PFSK-1 (cell line): ENCODE data around the gene EGR1.

Source experiments
- POLR2AphosphoS5 ChIP-seq: IDR thresholded peaks from 2 replicates; pipeline ENCODE4 v1.6.1; 2012; ENCODE audit warnings: low read depth, mild to moderate bottlenecking, control low read depth, low read length, moderate library complexity
- SIN3A ChIP-seq: IDR thresholded peaks from 2 replicates; pipeline ENCODE4 v1.6.1; 2012; ENCODE audit warnings: mild to moderate bottlenecking, low read length, moderate library complexity, borderline replicate concordance; ENCODE audit not compliant: insufficient read depth
- TAF1 ChIP-seq: IDR thresholded peaks from 2 replicates; pipeline ENCODE4 v1.6.1; 2012; ENCODE audit warnings: low read length, control low read depth, borderline replicate concordance; ENCODE audit not compliant: insufficient read depth
- TF ChIP-seq, protein P1 (sequence below), 2 experiments: IDR thresholded peaks; 2 replicates each; pipeline versions ENCODE4 v1.6.1 to v1.8.0; 2011 to 2012; ENCODE audit warnings: low read depth in 2 of 2, low read length in 2 of 2, control low read depth in 1 of 2, inconsistent platforms in 1 of 2, mild to moderate bottlenecking in 1 of 2, moderate library complexity in 1 of 2; ENCODE audit not compliant: insufficient read depth in 1 of 2

DNA sequence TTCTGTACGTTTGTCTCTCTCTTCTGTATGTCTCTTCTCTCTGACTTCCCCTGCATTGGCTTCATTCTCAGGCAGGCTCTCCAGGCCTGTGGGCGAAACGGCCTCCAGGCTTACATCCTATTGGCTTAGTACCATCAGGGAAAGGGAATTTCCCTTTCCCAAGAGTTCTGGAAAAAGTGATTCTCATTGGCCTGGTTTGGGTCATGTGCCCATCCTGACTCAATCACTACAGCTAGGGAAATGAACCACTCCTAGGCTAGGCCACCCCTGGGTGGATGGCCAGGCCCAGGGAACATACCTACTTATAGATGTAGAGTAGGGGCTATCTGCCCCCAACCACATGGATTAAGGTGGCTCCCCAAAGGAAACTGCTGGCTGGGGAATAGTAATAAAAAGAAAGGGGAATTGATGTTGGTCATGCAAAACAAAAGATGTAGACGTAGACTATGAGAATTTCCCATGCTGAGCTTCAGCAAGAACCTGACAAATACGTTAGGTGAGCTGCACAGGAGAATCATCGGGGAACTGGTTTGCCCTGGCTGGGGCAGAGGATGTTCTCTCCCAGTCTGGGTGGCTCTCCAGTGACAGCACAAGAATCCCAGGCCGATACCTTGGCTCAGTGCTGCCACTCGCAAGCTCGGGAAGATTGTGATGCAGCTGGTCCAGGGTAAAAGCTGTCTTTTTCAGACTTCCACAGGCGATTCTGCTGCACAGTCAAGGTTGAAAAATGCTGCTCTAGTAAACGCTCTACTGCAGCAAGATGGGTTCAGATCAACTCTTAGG lies 3.7 kb upstream of the EGR1 start:
- TF ChIP-seq POLR2AphosphoS5 (no peak), TAF1 (no peak), SIN3A (no peak)
- TF ChIP-seq, protein P1, sequence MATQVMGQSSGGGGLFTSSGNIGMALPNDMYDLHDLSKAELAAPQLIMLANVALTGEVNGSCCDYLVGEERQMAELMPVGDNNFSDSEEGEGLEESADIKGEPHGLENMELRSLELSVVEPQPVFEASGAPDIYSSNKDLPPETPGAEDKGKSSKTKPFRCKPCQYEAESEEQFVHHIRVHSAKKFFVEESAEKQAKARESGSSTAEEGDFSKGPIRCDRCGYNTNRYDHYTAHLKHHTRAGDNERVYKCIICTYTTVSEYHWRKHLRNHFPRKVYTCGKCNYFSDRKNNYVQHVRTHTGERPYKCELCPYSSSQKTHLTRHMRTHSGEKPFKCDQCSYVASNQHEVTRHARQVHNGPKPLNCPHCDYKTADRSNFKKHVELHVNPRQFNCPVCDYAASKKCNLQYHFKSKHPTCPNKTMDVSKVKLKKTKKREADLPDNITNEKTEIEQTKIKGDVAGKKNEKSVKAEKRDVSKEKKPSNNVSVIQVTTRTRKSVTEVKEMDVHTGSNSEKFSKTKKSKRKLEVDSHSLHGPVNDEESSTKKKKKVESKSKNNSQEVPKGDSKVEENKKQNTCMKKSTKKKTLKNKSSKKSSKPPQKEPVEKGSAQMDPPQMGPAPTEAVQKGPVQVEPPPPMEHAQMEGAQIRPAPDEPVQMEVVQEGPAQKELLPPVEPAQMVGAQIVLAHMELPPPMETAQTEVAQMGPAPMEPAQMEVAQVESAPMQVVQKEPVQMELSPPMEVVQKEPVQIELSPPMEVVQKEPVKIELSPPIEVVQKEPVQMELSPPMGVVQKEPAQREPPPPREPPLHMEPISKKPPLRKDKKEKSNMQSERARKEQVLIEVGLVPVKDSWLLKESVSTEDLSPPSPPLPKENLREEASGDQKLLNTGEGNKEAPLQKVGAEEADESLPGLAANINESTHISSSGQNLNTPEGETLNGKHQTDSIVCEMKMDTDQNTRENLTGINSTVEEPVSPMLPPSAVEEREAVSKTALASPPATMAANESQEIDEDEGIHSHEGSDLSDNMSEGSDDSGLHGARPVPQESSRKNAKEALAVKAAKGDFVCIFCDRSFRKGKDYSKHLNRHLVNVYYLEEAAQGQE (IDR thresholded peaks at IDR 0.05; ENCODE audit: insufficient read depth in 1 of 2, low read depth in 2 of 2, low read length in 2 of 2): no peak
